Neutrophil (primary cell): ENCODE data around the gene HMGXB4.

Source experiments
- H3K27ac ChIP-seq: fragments of 200-600 bp; sonication (generic); 2 replicates; pipeline ENCODE4 v1.5.1; 2016; ENCODE audit warnings: mild to moderate bottlenecking, moderate library complexity
- H3K27me3 ChIP-seq: fragments of 200-600 bp; sonication (generic); 2 replicates; pipeline ENCODE4 v1.6.0; 2016; ENCODE audit warnings: mild to moderate bottlenecking
- H3K36me3 ChIP-seq: fragments of 200-600 bp; sonication (generic); 2 replicates; pipeline ENCODE4 v1.5.1; 2017
- H3K4me1 ChIP-seq, 2 experiments: fragments of 200-600 bp in 1 of 2; sonication (generic) in 1 of 2; 1 replicate in 1 of 2; 2 replicates in 1 of 2; pipeline versions ENCODE4 v1.5.1 to v1.6.1; 2013 to 2016; ENCODE audit warnings: low read depth in 1 of 2, low read length in 1 of 2, mild to moderate bottlenecking in 1 of 2, moderate library complexity in 1 of 2; ENCODE audit not compliant: control insufficient read depth in 1 of 2, insufficient read depth in 1 of 2
- H3K4me3 ChIP-seq, 2 experiments: fragments of 200-600 bp in 1 of 2; sonication (generic) in 1 of 2; 1 replicate in 1 of 2; 2 replicates in 1 of 2; pipeline ENCODE4 v1.5.1; 2013 to 2016; ENCODE audit warnings: low read depth in 1 of 2, low read length in 1 of 2, mild to moderate bottlenecking in 1 of 2, moderate library complexity in 1 of 2
- H3K9me3 ChIP-seq: fragments of 200-600 bp; sonication (generic); 2 replicates; pipeline ENCODE4 v1.5.1; 2016
- CTCF ChIP-seq: fragments of 200-600 bp; sonication (generic); IDR thresholded peaks from 2 replicates; pipeline ENCODE4 v1.5.1; 2016; ENCODE audit warnings: antibody characterized with exemption

Gene HMGXB4

GRCh38 chr22:35275580-35275979, 18.3 kb downstream of the HMGXB4 start:
- H3K27me3 ChIP-seq, result no peaks in the 10 kb centered on the region
- no peak overlapping the region for H3K4me3 ChIP-seq
- no peak overlapping the region for H3K27ac ChIP-seq
- no peaks in the 10 kb centered on the region for H3K9me3 ChIP-seq
- no peak for TF ChIP-seq CTCF
- H3K4me1 ChIP-seq, result peaks cover 0 to 2% of the 10 kb centered on the region in 2 experiments
- peaks cover 22% of the 10 kb centered on the region for H3K36me3 ChIP-seq

DNA sequence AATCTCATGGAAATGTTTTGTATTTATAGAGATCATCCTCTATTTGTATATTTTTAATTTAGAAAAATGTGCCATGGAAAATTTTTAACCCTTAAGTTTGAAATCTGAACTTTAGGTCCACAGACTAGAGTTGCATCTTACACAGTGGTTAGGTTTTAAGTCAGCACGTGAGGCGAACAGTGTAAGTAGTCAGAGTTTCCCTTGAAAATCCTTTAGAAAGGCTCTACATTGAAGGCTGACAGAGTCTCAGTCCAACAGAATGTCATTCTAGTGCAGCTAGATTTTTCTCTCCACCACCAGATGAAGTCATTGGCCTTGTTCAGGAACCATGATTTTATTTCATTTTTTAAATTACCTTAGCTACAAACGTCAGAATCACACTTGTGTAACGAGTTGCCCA, 18.7 kb downstream of the HMGXB4 start:
- no peaks in the 10 kb centered on the region for H3K27me3 ChIP-seq
- peaks cover 0 to 2% of the 10 kb centered on the region in 2 experiments for H3K4me1 ChIP-seq
- no peaks in the 10 kb centered on the region for H3K9me3 ChIP-seq
- peaks cover 22% of the 10 kb centered on the region for H3K36me3 ChIP-seq
- H3K27ac ChIP-seq, result no peak overlapping the region
- TF ChIP-seq CTCF, result no peak
- H3K4me3 ChIP-seq, result no peak overlapping the region

- Histone ChIP-seq H3K4me3 (no peak overlapping the region), H3K27me3 (no peaks in the 10 kb centered on the region), H3K9me3 (no peaks in the 10 kb centered on the region), H3K36me3 (peaks cover 69% of the 10 kb centered on the region), H3K4me1 (no peaks in the 10 kb centered on the region), H3K27ac (no peak overlapping the region)
- TF ChIP-seq CTCF, result no peak
These were observed 30.8 kb downstream of the HMGXB4 start for GRCh38 chr22:35288116-35288515.

DNA sequence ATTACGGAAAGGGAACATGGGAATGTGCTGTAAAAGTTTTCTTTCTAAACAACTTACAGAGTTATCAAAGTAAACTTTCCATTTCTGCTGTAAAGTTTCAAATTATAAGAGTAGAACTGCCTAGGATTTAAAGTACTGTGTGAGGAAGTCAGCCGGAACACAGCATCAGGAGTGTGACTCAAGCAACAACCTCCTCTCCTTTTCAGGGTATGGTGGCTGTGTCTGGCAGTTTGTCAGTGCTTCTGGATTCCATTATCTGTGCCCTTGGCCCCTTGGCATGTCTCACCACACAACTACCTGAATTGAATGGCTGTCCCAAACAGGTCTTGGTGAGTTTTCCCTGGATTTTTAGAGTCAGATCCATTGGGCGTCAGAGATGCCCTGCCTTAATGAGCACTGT, 35.5 kb downstream of the HMGXB4 start:
- TF ChIP-seq CTCF, result no peak
- Histone ChIP-seq H3K4me1 (no peaks in the 10 kb centered on the region), H3K27me3 (no peaks in the 10 kb centered on the region), H3K4me3 (no peak overlapping the region), H3K36me3 (peaks cover 48% of the 10 kb centered on the region), H3K27ac (no peak overlapping the region), H3K9me3 (no peaks in the 10 kb centered on the region)

DNA sequence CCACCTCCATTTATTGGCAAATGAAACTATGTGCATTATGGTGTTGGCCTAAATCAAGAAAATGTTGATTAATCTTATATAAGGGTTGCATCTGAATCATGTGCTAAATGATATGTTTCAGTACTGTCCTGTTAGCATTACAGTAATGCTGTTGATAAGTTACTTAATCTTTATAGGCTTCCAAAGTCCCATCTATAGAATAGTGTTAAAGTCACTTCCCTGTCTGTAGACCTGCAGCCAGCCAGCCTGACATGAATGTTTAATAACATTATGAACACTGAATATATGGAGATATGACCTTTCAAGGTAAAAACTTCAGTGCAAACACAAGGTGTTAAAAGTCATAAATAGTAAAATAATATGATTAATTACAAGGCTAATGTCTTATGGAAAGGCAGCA, 38.8 kb downstream of the HMGXB4 start:
- Histone ChIP-seq H3K4me3 (no peak overlapping the region), H3K4me1 (peaks cover 8 to 12% of the 10 kb centered on the region in 2 experiments), H3K36me3 (peaks cover 26% of the 10 kb centered on the region), H3K27ac (no peak overlapping the region), H3K27me3 (no peaks in the 10 kb centered on the region), H3K9me3 (no peaks in the 10 kb centered on the region)
- no peak for TF ChIP-seq CTCF

DNA sequence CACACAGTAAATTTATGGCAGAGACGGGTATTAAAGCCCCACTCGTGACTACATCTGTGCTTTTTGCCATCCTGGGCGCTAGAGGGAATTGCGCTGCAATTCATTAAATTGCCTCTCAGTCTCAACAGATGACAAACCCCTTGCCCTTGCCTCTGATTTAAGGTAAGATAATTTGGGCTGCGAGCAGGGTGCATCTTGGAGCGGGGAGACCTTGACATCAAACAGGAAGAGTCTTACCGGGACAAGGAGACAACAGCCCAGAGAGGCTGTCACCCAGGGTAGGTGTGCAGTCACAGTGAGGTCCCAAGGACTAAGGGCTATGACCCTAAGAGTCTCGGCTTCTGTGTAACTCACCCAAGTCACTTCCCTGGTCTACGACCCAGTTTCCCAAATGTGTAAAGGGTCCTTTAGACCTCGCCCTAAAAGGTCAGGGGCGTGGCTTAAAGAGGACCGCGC, 42.0 kb downstream of the HMGXB4 start:
- peak overlapping the region; percentile 96 for H3K27ac ChIP-seq
- H3K36me3 ChIP-seq, result peaks cover 8% of the 10 kb centered on the region
- no peaks in the 10 kb centered on the region for H3K9me3 ChIP-seq
- peaks cover 38% of the 10 kb centered on the region in 2 experiments for H3K4me1 ChIP-seq
- no peaks in the 10 kb centered on the region for H3K27me3 ChIP-seq
- TF ChIP-seq CTCF, result no peak
- peak overlapping the region; percentile 79 to 99 for H3K4me3 ChIP-seq
